ENCODE measurements around the gene OR13C5. TPM values are rescaled to one million over a fixed set of nuclear protein-coding genes. Genes with fewer than 3 reads are reported as not detected.

Gene OR13C5
- total and polyA plus RNA-seq, 8 donors = 0.17 TPM; not detected in 7

- H3K4me1 ChIP-seq = no peaks in the 10 kb centered on the region
- intact Hi-C loops (cut with DNase I) = no loop called here
- no peaks in the 10 kb centered on the region for H3K27me3 ChIP-seq
- no peaks in the 10 kb centered on the region for H3K36me3 ChIP-seq
- peaks cover 0 to 26% of the 10 kb centered on the region in 2 donors for H3K9me3 ChIP-seq
- TF ChIP-seq CTCF (IDR thresholded peaks at IDR 0.05) = no peak
- ATAC-seq = no peak
- H3K27ac ChIP-seq = no peak overlapping the region
- no peak for DNase-seq
- no peak overlapping the region for H3K4me3 ChIP-seq
Measured at GRCh38 chr9:104572612-104573011, 26.6 kb downstream of the OR13C5 start.

- no peaks in the 10 kb centered on the region for H3K27me3 ChIP-seq
- H3K4me1 ChIP-seq = no peaks in the 10 kb centered on the region
- no peaks in the 10 kb centered on the region for H3K36me3 ChIP-seq
- no peak for TF ChIP-seq CTCF (IDR thresholded peaks at IDR 0.05)
- no peak within 1 kb of the TSS for H3K4me3 ChIP-seq
- no peak for DNase-seq
- H3K27ac ChIP-seq = no peak within 1 kb of the TSS
- peaks cover 0 to 26% of the 10 kb centered on the region in 2 donors for H3K9me3 ChIP-seq
- intact Hi-C loops (cut with DNase I) = no loop called here
- ATAC-seq = no peak
Measured at GRCh38 chr9:104568868-104569267, 30.3 kb downstream of the OR13C5 start, which contains the start of gene OR13C8. Gene OR13C8 (plus strand): TSS chr9:104569168. CDS start chr9:104569168, 0 bp downstream.

- TF ChIP-seq CTCF (IDR thresholded peaks at IDR 0.05) = no peak
- intact Hi-C loops (cut with DNase I) = no loop called here
- H3K27me3 ChIP-seq = no peaks in the 10 kb centered on the region
Measured at GRCh38 chr9:104564358-104564757, 34.9 kb downstream of the OR13C5 start.

GRCh38 chr9:104556830-104557634 lies 42.2 kb downstream of the OR13C5 start:
- peaks cover 0 to 22% of the 10 kb centered on the region in 2 donors for H3K9me3 ChIP-seq
- no peaks in the 10 kb centered on the region for H3K36me3 ChIP-seq
- H3K27ac ChIP-seq = no peak overlapping the region
- DNase-seq = peak in 1 of 4 donors; percentile 37
- no peak for ATAC-seq
- no peaks in the 10 kb centered on the region for H3K4me1 ChIP-seq
- intact Hi-C loops (cut with DNase I) = no loop called here
- no peaks in the 10 kb centered on the region for H3K27me3 ChIP-seq
- no peak for TF ChIP-seq CTCF (IDR thresholded peaks at IDR 0.05)
- no peak overlapping the region for H3K4me3 ChIP-seq

More at GRCh38 chr9:104564358-104564757, 34.9 kb downstream of the OR13C5 start:
- DNase-seq = no peak
- Histone ChIP-seq H3K27ac (no peak overlapping the region), H3K9me3 (peaks cover 0 to 4% of the 10 kb centered on the region in 2 donors), H3K4me3 (no peak overlapping the region), H3K36me3 (no peaks in the 10 kb centered on the region), H3K4me1 (no peaks in the 10 kb centered on the region)
- no peak for ATAC-seq

GRCh38 chr9:104555521-104555920 lies 43.7 kb downstream of the OR13C5 start:
- DNase-seq (no peak), ATAC-seq (no peak)
- peaks cover 0 to 22% of the 10 kb centered on the region in 2 donors for H3K9me3 ChIP-seq
- intact Hi-C loops (cut with DNase I) = no loop called here
- H3K4me1 ChIP-seq = no peaks in the 10 kb centered on the region
- H3K27ac ChIP-seq = no peak overlapping the region
- H3K4me3 ChIP-seq = no peak overlapping the region
- no peaks in the 10 kb centered on the region for H3K36me3 ChIP-seq
- no peak for TF ChIP-seq CTCF (IDR thresholded peaks at IDR 0.05)
- H3K27me3 ChIP-seq = no peaks in the 10 kb centered on the region

All from left lung (tissue), 10 donors.